Fibroblast of lung (primary cell): ENCODE results near the gene NUDT5. TPM values are rescaled to one million over a fixed set of nuclear protein-coding genes. Genes with fewer than 3 reads are reported as not detected.

Source experiments
- DNase-seq, 2 donors: peaks; one replicate each; pipeline versions ENCODE4 v3.0.0 to v3.0.0-alpha.2; 2010; ENCODE audit warnings: low read depth in 2 of 2
- H2AFZ ChIP-seq: 2 replicates; pipeline ENCODE4 v1.5.1; 2012; ENCODE audit warnings: low read length, control low read depth, inconsistent platforms
- H3K27ac ChIP-seq: 2 replicates; pipeline ENCODE4 v1.5.1; 2011; ENCODE audit warnings: low read length, control low read depth; ENCODE audit not compliant: insufficient read depth
- H3K27me3 ChIP-seq: 2 replicates; pipeline ENCODE4 v1.5.1; 2011; ENCODE audit warnings: mild to moderate bottlenecking, low read length; ENCODE audit not compliant: control insufficient read depth, insufficient read depth
- H3K36me3 ChIP-seq: 2 replicates; pipeline ENCODE4 v1.5.1; 2011; ENCODE audit warnings: low read length; ENCODE audit not compliant: control insufficient read depth, insufficient read depth
- H3K4me1 ChIP-seq: 2 replicates; pipeline ENCODE4 v1.5.1; 2011; ENCODE audit warnings: low read length; ENCODE audit not compliant: control insufficient read depth, insufficient read depth; ENCODE audit errors: extremely low read depth
- H3K4me2 ChIP-seq: 2 replicates; pipeline ENCODE4 v1.5.1; 2011; ENCODE audit warnings: low read length, control low read depth; ENCODE audit not compliant: insufficient read depth; ENCODE audit errors: extremely low read depth
- H3K4me3 ChIP-seq, 4 experiments: fragments of 200-600 bp in 1 of 4; sonication (generic) in 1 of 4; replicated peaks in 1 of 4; 2 replicates each; pipeline ENCODE4 v1.5.1; 2011 to 2016; ENCODE audit warnings: low read length in 4 of 4, low read depth in 3 of 4, mild to moderate bottlenecking in 3 of 4, control low read depth in 2 of 4, inconsistent platforms in 1 of 4, mixed read lengths in 1 of 4; ENCODE audit not compliant: insufficient read depth in 1 of 4; ENCODE audit errors: control extremely low read depth in 1 of 4
- H3K79me2 ChIP-seq: 2 replicates; pipeline ENCODE4 v1.5.1; 2012; ENCODE audit warnings: mild to moderate bottlenecking, low read length, inconsistent platforms; ENCODE audit not compliant: control insufficient read depth, insufficient read depth
- H3K9ac ChIP-seq: 2 replicates; pipeline ENCODE4 v1.5.1; 2011; ENCODE audit warnings: mild to moderate bottlenecking, low read length, control low read depth; ENCODE audit not compliant: insufficient read depth
- H3K9me3 ChIP-seq: 2 replicates; pipeline ENCODE4 v1.5.1; 2012; ENCODE audit warnings: low read depth, low read length; ENCODE audit not compliant: control insufficient read depth, insufficient read depth
- H4K20me1 ChIP-seq: 2 replicates; pipeline ENCODE4 v1.5.1; 2011; ENCODE audit warnings: low read length; ENCODE audit not compliant: control insufficient read depth, insufficient read depth; ENCODE audit errors: extremely low read depth
- CTCF ChIP-seq, 2 donors: IDR thresholded peaks in 1 of 2; conservative IDR thresholded peaks in 1 of 2; 1 replicate in 1 of 2; 2 replicates in 1 of 2; pipeline ENCODE4 v1.5.1; 2011 to 2012; ENCODE audit warnings: low read length in 2 of 2, control low read depth in 1 of 2, inconsistent platforms in 1 of 2, low read depth in 1 of 2, mild to moderate bottlenecking in 1 of 2
- EZH2 ChIP-seq: IDR thresholded peaks from 2 replicates; pipeline ENCODE4 v1.5.1; 2012; ENCODE audit warnings: low read length, control low read depth, mild to moderate bottlenecking; ENCODE audit errors: missing control alignments
- polyA plus RNA-seq, 2 donors: library from polyadenylated mRNA; depleted of rRNA in 1 of 2; stranded (reverse) in 1 of 2; unstranded in 1 of 2; fragments of >200 nt; gene quantifications; 2 replicates each; pipeline ENCODE4 v1.2.1, GENCODE V29; 2011 to 2012; ENCODE audit warnings: missing spikeins in 1 of 2
- total RNA-seq: library from RNA; depleted of rRNA; stranded (reverse); fragments of >200 nt; gene quantifications from 2 replicates; pipeline ENCODE4 v1.2.1, GENCODE V29; 2014

The NUDT5 gene
- total and polyA plus RNA-seq, 2 donors (not counting 1 experiment from before 2014, with no cell fraction given), result 58.8 to 69.4 TPM

- Histone ChIP-seq H3K27me3 (no peaks in the 10 kb centered on the region), H3K9me3 (no peaks in the 10 kb centered on the region), H3K4me3 (no peak overlapping the region), H3K4me2 (no peak overlapping the region), H3K27ac (no peak overlapping the region), H3K36me3 (peaks cover 5% of the 10 kb centered on the region), H3K9ac (no peak overlapping the region), H2AFZ (no peak overlapping the region), H3K79me2 (no peaks in the 10 kb centered on the region), H4K20me1 (no peaks in the 10 kb centered on the region), H3K4me1 (no peaks in the 10 kb centered on the region)
- TF ChIP-seq CTCF (conservative IDR thresholded peaks at IDR 0.05 in 1 of 2, IDR thresholded peaks at IDR 0.05 in 1 of 2; ENCODE audit: low read depth in 1 of 2, low read length in 2 of 2), result no peak
- no peak for TF ChIP-seq EZH2
- DNase-seq, result no peak
These were observed 29.5 kb downstream of the NUDT5 start for GRCh38 chr10:12165999-12166775.

- no peak for DNase-seq
- H3K36me3 ChIP-seq, result peaks cover 4% of the 10 kb centered on the region
- no peaks in the 10 kb centered on the region for H3K9me3 ChIP-seq
- no peak overlapping the region for H3K4me2 ChIP-seq
- H4K20me1 ChIP-seq, result no peaks in the 10 kb centered on the region
- no peaks in the 10 kb centered on the region for H3K27me3 ChIP-seq
- no peak overlapping the region for H3K27ac ChIP-seq
- H2AFZ ChIP-seq, result no peak overlapping the region
- no peak overlapping the region for H3K9ac ChIP-seq
- H3K79me2 ChIP-seq, result no peaks in the 10 kb centered on the region
- H3K4me1 ChIP-seq, result no peaks in the 10 kb centered on the region
- TF ChIP-seq CTCF (conservative IDR thresholded peaks at IDR 0.05 in 1 of 2, IDR thresholded peaks at IDR 0.05 in 1 of 2; ENCODE audit: low read depth in 1 of 2, low read length in 2 of 2) (no peak), EZH2 (no peak)
- no peak overlapping the region for H3K4me3 ChIP-seq
These were observed 30.7 kb downstream of the NUDT5 start for GRCh38 chr10:12165036-12165435.

- Histone ChIP-seq H3K4me2 (no peak overlapping the region), H3K9ac (no peak overlapping the region), H3K36me3 (peaks cover 4% of the 10 kb centered on the region), H3K27ac (no peak overlapping the region), H4K20me1 (no peaks in the 10 kb centered on the region), H3K4me3 (no peak overlapping the region), H3K4me1 (no peaks in the 10 kb centered on the region), H2AFZ (no peak overlapping the region), H3K9me3 (no peaks in the 10 kb centered on the region), H3K79me2 (no peaks in the 10 kb centered on the region), H3K27me3 (no peaks in the 10 kb centered on the region)
- no peak for TF ChIP-seq CTCF (conservative IDR thresholded peaks at IDR 0.05 in 1 of 2, IDR thresholded peaks at IDR 0.05 in 1 of 2; ENCODE audit: low read depth in 1 of 2, low read length in 2 of 2)
- no peak for TF ChIP-seq EZH2
- no peak for DNase-seq
These were observed 31.6 kb downstream of the NUDT5 start for GRCh38 chr10:12164085-12164484.
